ENCODE results near the gene CSK.

The CSK gene
- 32.0 to 227 (median 101) reads per million in 18 experiments for total RNA-seq

- peak; percentile 80 to 90 for DNase-seq
Measured at GRCh38 chr15:74781431-74782258, at the start of gene CSK. Gene CSK, plus strand, starts transcription at chr15:74782080. Its CDS starts 16,218 bp downstream, at chr15:74798298.

DNA sequence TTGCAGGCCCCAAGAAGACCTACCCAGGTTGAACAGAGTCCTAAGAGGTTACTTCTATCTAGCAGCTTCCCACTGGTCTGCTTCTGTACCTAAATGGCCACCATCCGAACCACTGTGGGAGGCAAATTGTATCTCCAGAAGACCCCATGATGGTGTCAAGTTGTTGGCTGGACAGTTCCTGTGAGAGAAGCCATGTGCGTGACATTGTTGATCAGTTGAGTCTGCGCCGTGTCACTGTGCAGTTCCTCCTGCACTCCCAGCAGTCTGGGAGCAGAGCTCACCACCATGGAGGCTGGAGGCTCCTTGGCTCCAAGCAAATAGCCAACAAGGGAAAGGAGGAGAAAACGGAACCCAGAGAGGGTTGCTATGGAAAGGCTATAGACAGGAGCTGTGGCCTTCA is 49.0 kb upstream of the CSK start:
- no peak for DNase-seq

DNA sequence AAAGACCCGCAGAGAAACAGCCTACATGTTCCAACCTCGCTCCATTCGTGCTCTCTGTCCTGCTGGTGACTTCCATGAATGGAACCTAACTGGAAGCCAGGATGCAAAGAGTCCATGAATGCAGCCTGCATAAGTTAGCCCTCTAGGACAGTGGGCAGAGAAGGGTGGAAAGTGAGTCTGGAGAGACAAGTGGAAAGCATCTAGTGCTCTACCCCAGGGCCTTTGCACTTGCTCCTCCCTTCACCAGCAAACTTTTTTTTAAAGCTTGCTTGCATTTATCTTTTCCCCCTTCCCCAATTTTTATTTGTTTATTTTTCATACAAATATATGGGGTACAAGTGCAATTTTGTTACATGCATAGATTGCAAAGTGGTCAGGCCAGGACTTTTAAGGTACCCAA is 48.6 kb upstream of the CSK start:
- DNase-seq = no peak

DNA sequence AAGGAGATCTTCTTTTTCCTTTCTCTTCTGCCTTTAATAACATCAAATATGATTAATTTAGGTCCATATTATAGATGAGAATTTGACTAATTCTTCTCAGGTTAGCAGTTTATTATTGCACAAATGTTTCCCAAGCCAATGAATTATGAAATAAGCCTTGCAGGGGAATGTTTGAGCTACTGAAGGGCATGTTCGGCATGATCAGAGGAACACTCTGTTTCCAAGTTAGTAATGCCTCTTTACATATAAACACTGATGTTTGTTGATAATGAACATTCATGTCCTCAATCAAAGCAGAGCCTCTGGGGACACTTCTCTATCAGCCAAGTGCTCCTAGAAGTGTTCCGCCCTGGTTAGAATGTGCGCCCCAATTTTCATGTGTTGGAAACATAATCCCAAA is 46.6 kb upstream of the CSK start:
- no peak for DNase-seq

GRCh38 chr15:74738239-74738638 is 43.6 kb upstream of the CSK start:
- peak; percentile 17 to 38 for DNase-seq

DNA sequence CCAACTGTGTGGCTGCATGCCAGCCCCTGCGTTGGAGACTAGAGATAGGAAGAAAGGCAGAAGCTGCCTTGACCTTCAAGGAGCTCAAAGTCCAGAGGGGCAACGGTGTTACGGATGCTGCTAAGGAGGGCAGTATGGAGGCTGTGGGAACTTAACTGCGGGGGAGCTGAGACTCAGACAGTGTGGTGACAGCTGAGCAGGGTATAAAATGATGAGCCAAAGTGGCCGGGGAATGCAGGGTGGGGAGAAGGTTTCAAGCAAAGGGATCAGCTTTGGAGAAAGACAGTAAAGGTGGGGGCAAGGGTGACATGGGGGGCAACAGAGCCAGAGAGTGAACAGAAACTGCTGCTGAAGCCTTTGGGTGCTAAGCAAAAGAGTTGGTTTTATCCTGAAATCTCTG is 39.5 kb upstream of the CSK start:
- DNase-seq = no peak

DNA sequence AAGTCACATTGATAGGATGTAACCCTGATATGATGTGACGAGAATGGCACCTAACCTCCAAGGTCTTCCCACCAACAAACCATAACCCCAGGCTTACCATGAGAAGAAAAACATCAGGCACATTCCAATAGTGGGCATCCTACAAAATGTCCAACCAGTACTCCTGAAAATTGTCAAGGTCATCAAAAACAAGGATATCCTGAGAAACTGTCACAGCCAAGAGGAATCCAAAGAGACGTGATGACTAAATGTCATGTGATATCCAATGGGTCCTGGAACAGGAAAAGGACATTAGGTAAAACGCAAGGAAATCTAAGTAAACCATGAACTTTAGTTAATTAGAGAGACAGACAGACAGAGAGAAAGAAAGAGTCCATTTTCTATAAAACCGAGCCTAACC is 35.5 kb upstream of the CSK start:
- no peak for DNase-seq

- DNase-seq = no peak
Measured at GRCh38 chr15:74748322-74748946, 33.4 kb upstream of the CSK start, which contains the start of gene CYP1A2. Gene CYP1A2, plus strand, starts transcription at chr15:74748845. Its CDS starts 894 bp downstream, at chr15:74749739.

GRCh38 chr15:74749832-74750231 is 32.0 kb upstream of the CSK start:
- DNase-seq = no peak

- DNase-seq = no peak
Measured at GRCh38 chr15:74750751-74751150, 31.1 kb upstream of the CSK start.

DNA sequence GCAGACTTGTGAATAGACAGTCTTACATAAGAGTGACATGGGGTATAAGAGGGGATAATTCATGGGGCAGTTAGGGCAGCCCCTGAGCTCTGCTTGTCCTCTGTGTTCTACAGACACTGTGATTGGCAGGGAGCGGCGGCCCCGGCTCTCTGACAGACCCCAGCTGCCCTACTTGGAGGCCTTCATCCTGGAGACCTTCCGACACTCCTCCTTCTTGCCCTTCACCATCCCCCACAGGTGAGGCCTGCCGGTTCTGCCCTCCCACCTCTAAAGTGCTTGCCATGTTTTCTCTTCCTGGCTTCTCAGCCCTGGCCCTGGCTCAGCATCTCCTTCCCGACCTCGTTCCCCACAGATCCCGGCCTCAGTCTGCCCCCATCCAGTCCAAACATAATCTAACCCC is 29.9 kb upstream of the CSK start:
- DNase-seq = no peak

DNA sequence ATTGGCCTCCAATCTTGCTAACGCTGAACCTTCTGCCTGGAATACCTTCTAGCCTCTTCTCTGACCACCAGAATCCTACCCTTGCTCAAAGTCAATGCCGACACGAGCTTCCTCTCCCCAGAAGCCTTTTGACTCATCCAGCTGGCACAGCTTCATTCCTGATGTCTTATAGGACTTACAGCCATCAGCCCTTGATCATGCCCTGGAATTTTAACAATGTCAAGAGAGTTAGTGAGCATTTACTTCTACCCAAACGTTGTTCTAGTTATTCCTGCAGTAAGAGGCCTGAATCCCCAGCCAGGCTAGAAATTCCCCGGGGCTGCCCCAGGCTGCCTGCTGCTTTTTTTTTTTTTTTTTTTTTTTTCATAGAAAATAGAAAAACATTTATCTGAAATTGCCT is 29.3 kb upstream of the CSK start:
- no peak for DNase-seq

- DNase-seq = no peak
Measured at GRCh38 chr15:74754593-74755215, 27.2 kb upstream of the CSK start.

GRCh38 chr15:74758736-74759135 is 23.1 kb upstream of the CSK start:
- DNase-seq = no peak

- DNase-seq = no peak
Measured at GRCh38 chr15:74762791-74763150, 19.1 kb upstream of the CSK start.

DNA sequence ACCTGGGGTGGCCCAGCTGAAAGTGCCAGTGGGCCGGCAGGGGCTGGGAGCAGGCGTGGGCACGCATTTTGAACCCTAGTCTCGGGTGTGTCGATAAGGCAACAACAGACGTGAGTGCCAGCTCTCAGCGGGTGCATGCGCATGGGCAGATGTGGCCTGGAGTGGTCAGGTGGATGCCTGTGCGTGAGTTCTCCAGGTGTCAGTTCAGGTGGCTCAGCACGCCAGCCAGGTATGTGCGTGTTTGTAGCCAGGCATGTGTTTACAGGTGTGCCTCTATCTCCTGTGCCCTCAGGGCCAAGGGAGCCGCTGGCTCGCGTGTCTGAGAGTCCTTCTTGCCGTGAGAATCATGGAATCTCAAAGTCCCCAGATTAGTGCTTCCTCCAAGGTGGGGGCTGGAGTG is 18.5 kb upstream of the CSK start:
- no peak for DNase-seq

DNA sequence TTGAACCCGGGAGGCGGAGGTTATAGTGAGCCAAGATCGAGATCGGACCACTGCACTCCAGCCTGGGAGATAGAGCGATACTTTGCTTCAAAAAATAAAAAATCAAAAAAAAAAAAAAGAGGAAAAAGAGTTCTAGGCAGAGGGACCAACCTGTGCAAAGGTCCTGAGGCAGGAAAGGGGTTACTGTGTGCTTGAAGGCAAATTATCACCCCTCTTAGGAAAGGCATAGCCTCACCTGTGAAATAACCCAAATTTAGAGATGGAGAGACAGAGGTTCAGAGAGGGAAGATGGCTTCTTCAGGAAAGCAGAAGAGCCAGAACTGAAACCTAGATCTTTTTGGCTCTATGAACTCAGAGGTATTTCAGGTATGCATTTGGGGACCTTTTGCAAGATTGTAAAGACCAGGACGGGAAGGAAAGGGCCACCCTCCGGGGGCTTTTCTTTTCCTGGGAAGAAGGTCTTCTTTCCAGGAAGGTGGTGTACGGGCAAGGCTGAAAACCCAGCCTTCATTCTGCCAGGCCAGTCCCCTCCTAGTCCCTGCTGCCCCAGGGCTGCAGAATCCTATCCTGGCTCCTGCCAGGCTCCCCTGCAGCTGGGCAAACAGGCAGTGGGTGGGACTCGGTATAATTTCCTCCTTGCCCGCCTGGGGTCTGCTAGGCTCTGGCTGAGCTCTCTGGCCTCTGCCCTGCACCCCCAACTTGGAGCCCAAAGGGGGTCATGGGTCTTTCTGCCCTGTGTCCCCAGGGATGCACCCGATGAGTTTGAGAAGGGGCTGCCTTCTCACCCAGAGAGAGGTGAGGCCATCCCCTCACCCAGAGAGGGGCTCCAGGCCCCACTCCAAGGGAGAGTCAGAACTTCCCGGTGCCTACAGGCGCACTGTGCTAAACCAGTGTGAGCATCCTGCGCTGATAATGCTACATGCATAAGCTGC is 14.4 kb upstream of the CSK start:
- no peak for DNase-seq

DNA sequence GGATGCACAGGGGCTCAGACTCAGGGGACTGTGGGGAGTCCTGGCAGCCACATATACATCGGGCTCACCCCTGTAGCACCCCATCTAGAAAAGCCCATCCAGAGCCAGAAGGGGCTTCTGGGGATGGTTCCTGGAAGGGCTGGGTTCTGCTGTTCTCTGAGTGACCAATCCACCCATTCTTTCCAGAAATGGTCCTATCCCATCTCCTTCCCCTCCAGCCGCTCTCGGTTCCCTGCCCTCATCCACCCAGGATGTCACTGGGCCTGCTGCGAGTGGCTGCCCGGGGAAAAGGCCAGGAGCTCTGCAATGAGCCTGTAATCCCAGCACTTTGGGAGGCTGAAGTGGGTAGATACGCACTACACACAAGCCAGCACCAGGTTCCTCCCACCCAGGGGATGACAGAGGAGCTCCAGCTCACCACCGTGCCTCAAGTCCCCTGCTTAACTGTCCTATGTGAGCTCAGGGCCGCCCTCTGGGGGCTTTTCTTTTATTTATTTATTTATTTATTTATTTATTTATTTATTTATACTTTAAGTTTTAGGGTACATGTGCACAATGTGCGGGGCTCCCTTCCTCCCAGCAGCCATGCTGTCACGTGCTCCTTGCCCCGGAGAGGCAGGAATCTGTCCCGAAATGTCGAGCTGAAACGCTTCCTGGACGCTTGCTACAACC is 13.6 kb upstream of the CSK start:
- DNase-seq = no peak

DNA sequence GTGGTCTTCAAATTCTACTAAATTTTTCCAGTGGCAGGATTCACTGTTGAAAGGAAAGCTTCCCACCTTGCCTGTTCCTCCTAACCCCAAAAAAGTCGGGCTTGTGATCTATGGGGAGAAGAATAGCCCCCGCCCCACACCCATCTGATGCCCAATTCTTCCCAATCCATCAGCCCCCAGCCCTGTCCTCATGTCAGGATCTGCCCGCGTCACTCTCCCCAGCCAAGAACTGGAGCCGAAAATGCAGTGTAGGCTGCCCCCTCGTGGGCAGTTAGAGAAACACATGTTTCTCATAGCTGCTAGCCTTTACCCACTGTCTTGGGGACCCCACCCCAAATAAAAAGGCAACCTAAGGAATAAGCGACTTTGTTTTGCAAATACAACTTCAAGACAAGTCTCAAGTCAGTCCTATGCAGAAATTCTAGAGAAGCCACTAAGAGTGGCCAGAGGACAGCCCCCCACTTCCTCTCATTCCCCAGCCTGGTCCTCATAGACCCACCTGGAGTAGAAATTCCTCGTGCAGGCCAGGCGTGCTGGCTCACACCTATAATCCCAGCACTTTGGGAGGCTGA is 13.0 kb upstream of the CSK start:
- DNase-seq = peak; percentile 56 to 62

DNA sequence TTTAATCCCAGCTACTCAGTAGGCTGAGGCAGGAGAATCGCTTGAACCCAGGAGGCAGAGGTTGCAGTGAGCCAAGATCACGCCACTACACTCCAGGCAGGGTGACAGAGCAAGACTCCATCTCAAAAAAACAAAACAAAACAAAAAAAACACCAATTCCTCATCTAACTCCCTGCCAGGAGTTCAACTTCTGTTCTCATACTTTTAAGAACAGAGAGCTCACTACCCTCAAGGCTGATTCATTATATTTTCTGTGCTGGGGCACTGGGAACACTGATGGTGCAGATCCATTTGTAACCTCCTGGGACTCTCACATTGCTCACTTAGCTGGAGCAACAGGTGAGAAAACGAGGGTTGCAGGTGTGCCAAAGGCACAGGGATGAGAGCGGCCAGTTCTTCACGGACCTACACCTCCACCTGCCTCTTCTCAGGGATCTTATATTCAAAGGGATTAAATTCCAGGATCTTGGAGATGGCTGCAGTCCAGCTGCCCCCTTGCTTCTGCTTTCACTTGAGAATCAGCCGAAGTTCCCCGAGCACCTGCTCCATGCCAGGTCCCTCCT is 12.3 kb upstream of the CSK start:
- DNase-seq = no peak

- DNase-seq = no peak
Measured at GRCh38 chr15:74770211-74770903, 11.5 kb upstream of the CSK start.

Data from inflammatory macrophage (primary cell).